Frontal cortex (tissue), 4 donors: Measurements from ENCODE around the gene ASCL1. TPM values are rescaled to one million over a fixed set of nuclear protein-coding genes. Genes with fewer than 3 reads are reported as not detected.

Source experiments
- DNase-seq, 2 donors: peaks; one replicate each; pipeline ENCODE4 v3.0.0; 2012; ENCODE audit warnings: low spot score in 2 of 2
- FAIRE-seq: peaks from 2 replicates; lab custom pipeline; 2012; peaks lifted over from hg19 to GRCh38; lab: Jason Lieb, UNC
- total RNA-seq: library from RNA; depleted of rRNA; stranded (reverse); fragments of >200 nt; gene quantifications from one replicate; pipeline ENCODE4 v1.2.3, GENCODE V29; 2014
- donor health status: control.
- donor health status: control.
- donor health status: control.

ASCL1 gene
- 8.2 TPM for total RNA-seq

- FAIRE-seq (no peak), DNase-seq (peak in 1 of 2 donors; percentile 53)
These were observed at the start of gene ASCL1 for GRCh38 chr12:102957339-102958050. TSS of gene ASCL1 (plus strand) at chr12:102957674. CDS start at chr12:102958245, 571 bp downstream.

DNA sequence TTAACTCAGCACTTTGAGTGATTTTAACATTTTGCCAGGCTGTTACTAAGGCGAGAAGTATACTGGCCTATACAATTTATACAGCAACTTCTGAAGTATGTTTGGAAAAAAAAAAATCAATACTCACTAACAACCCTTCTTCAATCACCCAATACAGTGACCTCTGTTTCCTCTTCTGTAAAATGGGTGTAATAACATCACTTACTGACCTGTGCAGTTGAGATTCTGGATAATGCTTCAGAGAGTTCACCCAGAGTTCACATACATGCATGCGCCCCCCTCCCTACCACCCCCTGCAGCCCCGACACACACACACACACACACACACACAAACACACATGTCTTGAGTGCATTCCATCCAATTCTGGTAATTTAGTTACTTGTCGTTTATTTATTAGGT lies 49.6 kb upstream of the ASCL1 start:
- DNase-seq (no peak), FAIRE-seq (no peak)

DNA sequence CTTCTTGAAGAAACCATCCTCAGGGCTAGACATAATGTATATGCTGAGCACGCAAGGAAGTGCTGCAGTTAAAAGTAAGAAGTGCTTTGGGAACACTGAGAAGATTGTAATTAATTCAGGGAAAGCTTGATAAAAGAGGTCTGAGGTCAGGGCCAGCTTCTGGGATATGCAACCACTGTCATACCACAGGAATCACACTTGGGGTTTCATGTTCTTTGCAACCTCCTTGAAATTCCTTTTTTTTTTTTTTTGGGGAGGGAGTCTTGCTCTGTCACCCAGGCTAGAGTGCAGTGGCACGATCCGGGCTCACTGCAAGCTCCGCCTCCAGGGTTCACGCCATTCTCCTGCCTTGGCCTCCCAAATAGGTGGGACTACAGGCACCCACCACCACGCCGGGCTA lies 47.3 kb upstream of the ASCL1 start:
- DNase-seq (no peak), FAIRE-seq (no peak)

- FAIRE-seq (no peak), DNase-seq (no peak)
These were observed 46.7 kb upstream of the ASCL1 start for GRCh38 chr12:102910792-102911191.

DNA sequence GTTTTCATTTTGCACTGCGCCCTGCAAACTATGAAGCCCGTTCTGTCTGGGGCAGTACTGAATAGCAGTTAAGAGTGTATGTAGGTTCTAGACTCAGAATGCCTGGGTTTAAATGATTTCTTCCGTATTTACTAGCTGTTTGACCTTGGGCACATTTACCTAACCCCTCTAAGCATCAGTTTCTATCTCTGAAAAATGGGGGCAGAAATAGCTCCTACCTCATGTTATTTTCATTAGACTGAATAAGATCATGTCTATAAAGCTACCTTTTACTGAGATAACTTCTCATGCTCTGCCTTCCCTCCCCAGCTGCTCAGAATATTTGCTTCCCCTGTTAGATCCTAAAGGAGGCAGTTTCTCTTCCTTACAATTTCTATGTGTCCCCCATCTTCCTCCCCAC lies 46.2 kb upstream of the ASCL1 start:
- DNase-seq (no peak), FAIRE-seq (no peak)

DNA sequence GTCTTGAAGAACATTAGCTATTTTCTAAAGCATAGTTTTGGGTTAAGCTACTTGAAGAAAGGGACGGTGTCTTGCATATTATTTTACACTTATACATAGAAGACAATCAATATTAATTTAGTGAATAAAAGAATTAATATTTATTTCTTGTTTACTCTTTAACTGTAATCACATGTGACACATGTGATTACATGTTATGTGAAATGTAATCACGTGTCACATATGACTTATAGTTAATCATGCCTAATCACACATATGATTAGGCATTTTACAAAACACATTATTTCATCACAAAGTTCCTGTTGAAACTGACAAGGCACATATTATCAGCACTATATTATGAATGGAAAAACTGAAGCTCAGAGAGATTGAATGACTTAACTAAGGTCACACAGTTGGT lies 45.2 kb upstream of the ASCL1 start:
- DNase-seq (no peak), FAIRE-seq (no peak)

- no peak for FAIRE-seq
- DNase-seq, result no peak
These were observed 43.8 kb upstream of the ASCL1 start for GRCh38 chr12:102913453-102914226.

DNA sequence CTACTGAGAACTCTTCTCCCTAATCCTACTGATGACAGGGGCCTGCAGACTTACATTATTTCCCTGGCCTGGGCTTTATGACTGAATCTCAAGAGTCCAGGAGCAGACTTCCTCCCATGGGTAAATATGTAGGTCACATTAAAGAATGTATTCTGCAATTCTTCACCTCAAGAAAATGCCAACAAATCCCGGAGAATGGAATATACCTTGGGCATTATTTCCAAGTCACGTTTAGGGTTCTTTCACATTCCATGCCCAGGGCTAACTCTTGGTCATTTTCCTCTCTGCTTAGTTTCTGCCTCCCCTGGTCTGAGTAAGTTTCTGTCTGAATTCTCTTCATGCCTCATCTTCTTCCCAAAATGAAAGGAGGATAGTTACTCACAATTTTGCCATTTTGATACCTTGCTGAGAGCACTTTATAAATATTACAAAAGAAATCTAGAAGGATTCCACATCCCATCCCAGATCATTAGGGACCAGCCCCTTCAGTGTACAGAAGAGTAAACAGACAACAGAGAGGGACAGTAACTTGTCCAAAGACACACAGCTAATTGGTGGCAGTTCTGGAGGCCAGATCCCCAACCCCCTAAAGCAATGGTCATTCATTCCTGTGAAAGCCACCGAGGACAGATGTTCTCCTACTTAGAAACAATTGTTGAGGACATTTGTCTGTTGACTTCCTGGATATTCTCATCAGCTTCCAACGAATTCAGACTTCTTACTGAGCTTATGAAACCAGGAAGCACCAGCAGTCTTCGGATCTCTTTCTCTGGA lies 41.0 kb upstream of the ASCL1 start:
- DNase-seq (no peak), FAIRE-seq (no peak)

GRCh38 chr12:102917026-102917787 lies 40.3 kb upstream of the ASCL1 start, which contains the start of gene PAH:
TSS of gene PAH (minus strand) at chr12:102917244. CDS start at chr12:102917130, 114 bp downstream.
- no peak for FAIRE-seq
- DNase-seq, result no peak

DNA sequence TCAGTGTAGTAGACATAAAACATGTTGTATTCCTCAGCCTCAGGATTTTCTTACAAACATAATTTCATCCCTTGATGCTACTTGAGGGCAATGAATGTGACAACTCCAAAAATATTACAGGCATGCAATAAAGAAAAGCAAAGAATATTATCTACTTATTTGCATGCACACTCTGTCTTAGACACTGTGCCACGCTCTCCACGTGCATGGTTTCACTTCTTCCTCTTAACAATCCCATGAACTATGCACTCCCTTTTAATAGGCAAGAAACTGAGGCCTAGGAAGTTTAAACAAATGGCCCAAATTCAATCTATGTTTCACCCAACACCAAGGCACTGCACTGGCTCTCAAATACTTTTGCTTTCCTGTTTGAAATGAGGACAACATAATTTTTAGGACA lies 38.6 kb upstream of the ASCL1 start:
- FAIRE-seq (no peak), DNase-seq (no peak)

GRCh38 chr12:102920271-102920670 lies 37.2 kb upstream of the ASCL1 start:
- DNase-seq (no peak), FAIRE-seq (no peak)

DNA sequence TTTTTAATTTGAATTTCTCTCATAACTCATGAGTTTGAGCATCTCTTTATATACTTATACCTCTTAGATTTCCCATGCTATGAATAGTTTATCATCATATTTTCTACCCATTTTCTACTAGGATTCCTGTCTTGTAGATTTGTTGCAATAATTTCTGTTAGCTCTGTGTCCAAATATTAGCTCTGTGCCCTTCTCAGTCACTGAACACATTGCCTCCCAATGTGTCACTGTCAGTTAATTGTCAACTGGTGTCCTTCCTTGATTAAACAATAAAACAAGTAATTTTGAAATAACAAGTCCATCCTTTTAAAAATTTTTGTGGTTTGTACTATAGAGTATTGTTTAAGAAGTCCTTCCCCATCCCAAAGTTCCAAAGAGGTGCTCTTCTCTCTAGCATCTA lies 36.2 kb upstream of the ASCL1 start:
- DNase-seq (no peak), FAIRE-seq (no peak)

DNA sequence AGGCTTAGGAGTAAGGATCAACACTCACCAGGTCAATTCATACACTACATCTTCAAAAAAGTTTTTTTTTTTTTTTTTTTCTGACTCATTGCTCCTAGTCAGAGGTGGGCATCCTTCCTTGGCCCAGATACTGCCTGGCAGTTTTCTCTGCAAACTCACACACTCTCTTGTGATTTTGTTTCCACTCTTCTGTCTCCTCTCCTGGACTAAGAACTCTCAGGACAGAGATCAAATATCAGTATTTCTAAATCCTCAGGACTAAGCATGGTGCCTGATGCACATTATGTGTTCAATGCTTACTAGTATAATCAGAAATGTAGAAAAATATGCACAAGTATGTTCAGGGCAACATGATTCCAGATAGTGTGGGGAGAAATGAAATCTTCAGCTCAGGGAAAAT lies 30.3 kb upstream of the ASCL1 start:
- no peak for DNase-seq
- FAIRE-seq, result no peak

DNA sequence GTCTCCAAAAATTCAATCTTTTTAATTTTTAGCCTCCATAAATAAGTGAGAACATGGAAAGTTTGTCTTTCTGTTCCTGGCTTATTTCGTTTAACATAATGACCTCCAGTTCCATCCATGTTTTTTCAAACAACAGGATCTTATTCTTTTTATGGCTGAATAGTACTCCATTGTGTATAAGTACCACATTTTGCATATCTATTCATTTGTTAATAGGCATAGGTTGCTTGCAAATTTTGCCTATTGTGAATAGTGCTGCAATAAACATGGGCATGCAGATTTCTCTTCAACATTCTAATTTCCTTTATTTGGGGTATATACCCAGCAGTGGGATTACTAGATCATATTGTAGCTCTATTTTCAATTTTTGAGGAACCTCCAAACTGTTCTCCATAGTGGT lies 24.3 kb upstream of the ASCL1 start:
- DNase-seq (no peak), FAIRE-seq (no peak)

DNA sequence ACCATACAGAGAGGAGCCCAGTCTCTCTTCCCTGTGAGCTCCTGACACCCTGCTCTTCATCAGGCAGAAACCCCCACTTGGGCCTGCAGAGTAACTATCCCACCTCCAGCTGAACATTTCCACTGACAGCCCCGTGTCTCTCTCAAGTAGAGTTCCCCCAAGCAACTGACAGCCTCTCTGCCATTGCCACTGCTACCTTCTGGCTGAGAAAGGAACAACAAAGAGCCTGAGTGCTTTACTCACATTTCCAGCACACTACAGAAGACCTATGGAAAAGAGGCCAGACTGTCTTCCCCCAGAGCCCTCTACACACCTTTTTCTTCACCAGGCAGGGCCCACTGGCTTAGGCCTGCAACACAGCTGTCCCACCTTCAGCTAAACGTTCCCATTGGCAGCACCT lies 18.4 kb upstream of the ASCL1 start:
- no peak for FAIRE-seq
- no peak for DNase-seq

DNA sequence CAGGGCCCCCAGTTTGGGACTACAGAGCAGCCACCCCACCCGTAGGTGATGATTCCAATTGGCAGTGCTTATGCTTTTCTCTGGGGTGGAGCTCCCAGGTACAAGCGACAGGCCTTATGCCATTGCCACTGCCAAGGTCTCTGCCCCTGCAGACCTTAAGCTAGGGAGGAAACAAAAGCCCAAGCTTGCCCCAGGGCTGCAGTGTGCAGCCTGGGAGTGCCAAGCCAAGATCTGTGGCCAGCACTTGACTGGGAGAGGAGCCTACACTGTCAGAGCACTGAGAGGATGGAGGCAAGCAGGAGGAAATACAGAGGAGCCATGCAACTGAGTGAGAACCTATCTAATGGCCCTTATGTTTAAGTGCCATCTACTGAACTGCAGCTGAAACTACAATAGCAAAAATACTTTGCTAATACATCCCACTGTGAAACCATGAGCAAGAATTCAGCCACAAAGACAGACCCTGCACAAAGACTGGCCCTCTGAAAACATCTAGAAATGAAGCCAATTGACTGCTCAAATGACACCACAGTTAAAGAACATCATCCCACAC lies 17.7 kb upstream of the ASCL1 start:
- DNase-seq (no peak), FAIRE-seq (no peak)

- no peak for FAIRE-seq
- no peak for DNase-seq
These were observed 11.4 kb upstream of the ASCL1 start for GRCh38 chr12:102946042-102946441.

DNA sequence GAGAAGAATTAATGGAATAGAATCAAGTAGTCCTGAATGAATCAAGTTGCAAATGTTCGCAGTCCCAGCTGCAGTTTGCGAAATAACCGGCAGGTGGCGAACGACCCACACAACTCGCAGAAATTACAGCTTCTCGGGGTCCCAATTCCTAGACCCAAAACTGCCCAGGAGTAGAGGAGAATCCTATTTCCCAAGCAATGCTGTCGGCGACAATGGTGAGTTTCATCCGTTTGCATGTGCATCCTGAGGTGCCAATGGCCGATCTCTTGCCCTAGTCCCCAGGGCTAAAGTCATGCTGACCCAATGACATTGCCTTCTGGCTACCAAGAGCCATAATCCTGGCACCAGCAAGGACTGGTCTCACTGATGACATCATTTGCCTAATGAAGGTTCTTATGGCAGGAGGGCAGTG lies 8.5 kb upstream of the ASCL1 start:
- no peak for FAIRE-seq

GRCh38 chr12:102950107-102950949 lies 7.1 kb upstream of the ASCL1 start:
- DNase-seq (peak in 1 of 2 donors; percentile 12), FAIRE-seq (no peak)

More for the DNA sequence above, 8.5 kb upstream of the ASCL1 start:
- DNase-seq, result peak in 1 of 2 donors; percentile 31
